HG02571 (cell line): ENCODE results near the gene FTL.
A peak's percentile ranks its signal among the peaks of the same experiment; 100 is the strongest.

Source experiments
- ATAC-seq: cut with Tn5 transposase; IDR thresholded peaks from one replicate; pipeline ENCODE4 v1.9.1; 2021; ENCODE audit warnings: mild to moderate bottlenecking, moderate library complexity; ENCODE audit not compliant: unreplicated experiment

Gene FTL

GRCh38 chr19:48945415-48945814 is 19.7 kb upstream of the FTL start:
- ATAC-seq, result no peak

GRCh38 chr19:48945817-48946216 is 19.3 kb upstream of the FTL start:
- ATAC-seq, result no peak

- no peak for ATAC-seq
Measured at GRCh38 chr19:48946463-48947257, 18.4 kb upstream of the FTL start.

DNA sequence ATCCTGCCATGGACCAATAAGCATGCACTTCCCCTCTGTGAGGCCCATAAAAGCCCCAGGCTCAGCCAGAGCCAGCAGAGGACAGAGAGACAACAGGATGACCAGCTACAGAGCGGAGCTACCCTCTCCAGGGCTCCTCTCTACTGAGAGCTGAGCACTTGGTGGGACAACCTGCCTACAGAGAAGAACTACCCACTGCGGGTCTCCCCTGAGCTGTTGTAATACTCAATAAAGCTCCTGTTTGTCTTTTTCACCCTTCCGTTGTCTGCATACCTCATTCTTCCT is 17.9 kb upstream of the FTL start:
- ATAC-seq, result no peak

- ATAC-seq, result no peak
Measured at GRCh38 chr19:48950159-48950558, 14.9 kb upstream of the FTL start.

DNA sequence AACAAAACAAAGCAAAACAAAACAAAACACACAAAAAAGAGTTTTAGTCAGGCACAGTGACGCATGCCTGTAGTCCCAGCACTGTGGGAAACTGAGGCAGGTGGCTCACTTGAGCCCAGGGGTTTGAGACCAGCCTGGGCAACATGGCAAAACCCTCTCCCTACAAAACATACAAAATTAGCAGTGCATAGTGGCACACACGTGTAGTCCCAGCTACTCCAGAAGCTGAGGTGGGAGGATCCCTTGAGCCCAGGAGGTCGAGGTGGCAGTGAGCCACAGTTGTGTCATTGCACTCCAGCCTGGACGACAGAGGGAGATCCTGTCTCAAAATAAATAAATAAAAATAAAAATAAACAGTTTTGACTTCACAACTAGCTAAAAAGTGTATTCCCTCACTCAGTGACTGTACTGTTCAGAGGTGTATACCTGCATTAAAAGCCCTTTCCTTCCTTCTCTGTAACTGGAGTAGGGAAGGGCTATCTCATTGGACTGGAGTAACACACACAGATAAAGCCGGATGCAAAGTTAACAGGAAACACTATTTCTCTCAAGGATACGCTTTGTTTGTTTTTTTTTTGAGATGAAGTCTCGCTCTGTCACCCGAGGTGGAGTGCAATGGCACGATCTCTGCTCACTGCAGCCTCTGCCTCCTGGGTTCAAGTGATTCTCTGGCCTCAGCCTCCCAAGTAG is 14.1 kb upstream of the FTL start:
- no peak for ATAC-seq

DNA sequence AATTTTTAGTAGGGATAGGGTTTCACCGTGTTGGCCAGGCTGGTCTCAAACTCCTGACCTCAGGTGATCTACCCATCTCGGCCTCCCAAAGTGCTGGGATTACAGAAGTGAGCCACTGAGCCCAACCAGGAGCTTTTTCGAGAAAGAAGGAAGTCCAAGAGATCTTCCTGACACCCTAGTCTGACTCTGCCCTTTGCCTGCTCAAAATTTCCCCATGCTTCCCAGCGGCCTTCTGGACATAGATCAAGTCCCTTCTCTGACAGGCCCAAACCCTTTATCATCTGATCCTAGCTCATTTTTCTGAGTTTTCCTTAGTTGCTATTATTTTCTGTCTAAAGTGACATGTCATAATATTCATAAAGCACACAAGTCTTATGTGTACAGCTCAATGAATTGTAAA is 12.0 kb upstream of the FTL start:
- ATAC-seq, result no peak

GRCh38 chr19:48953990-48954594 is 11.0 kb upstream of the FTL start:
- ATAC-seq, result peak; percentile 7

DNA sequence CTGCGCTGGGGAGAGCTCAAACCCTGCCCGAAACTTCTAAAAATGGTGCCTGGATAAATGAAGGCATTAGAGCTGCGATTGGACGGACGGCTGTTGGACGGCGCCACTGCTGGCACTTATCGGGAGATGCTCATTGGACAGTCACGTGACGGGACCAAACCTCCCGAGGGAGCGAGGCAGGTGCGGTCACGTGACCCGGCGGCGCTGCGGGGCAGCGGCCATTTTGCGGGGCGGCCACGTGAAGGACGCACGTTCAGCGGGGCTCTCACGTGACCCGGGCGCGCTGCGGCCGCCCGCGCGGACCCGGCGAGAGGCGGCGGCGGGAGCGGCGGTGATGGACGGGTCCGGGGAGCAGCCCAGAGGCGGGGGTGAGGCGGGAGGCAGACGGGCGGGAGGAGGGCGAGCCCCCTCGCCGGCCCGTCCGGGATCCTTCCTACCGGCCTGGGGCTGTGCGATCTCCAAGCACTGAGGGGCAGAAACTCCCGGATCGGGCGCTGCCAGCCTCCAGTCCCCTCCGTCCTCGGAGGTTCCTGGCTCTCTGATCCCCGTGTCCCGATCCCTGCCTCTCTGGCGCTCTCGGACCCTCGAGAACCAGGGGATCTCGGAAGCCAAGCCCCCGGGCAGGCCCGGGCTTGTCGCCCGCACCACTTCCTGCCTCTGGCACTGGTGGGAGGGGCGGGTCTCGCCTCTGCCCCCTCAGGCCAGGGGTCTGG is 10.4 kb upstream of the FTL start, which contains the start of gene BAX:
Gene BAX (plus strand): TSS at position 281 of the 713 bp plus-strand sequence. CDS start 54 bp downstream, at position 335.
- ATAC-seq, result peak; percentile 73

GRCh38 chr19:48955308-48955958 is 9.7 kb upstream of the FTL start:
- no peak for ATAC-seq

DNA sequence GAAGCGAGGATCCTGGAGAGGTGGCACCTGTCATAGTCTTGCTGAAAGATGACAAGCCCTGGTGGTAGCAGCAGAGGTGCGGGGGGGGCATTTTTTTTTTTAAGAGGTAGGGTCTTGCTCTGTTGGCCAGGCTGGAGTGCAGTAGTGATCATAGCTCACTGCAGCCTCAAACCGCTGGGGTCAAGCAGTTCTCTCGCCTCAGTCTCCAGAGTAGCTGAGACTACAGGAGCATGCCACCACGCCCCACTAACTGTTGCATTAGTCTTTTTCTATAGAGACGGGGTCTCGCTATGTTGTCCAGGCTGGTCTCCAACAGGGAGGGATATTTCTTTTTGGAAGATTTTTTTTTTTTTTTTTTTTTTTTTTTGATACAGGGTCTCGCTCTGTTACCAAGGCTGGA is 7.1 kb upstream of the FTL start:
- ATAC-seq, result no peak

DNA sequence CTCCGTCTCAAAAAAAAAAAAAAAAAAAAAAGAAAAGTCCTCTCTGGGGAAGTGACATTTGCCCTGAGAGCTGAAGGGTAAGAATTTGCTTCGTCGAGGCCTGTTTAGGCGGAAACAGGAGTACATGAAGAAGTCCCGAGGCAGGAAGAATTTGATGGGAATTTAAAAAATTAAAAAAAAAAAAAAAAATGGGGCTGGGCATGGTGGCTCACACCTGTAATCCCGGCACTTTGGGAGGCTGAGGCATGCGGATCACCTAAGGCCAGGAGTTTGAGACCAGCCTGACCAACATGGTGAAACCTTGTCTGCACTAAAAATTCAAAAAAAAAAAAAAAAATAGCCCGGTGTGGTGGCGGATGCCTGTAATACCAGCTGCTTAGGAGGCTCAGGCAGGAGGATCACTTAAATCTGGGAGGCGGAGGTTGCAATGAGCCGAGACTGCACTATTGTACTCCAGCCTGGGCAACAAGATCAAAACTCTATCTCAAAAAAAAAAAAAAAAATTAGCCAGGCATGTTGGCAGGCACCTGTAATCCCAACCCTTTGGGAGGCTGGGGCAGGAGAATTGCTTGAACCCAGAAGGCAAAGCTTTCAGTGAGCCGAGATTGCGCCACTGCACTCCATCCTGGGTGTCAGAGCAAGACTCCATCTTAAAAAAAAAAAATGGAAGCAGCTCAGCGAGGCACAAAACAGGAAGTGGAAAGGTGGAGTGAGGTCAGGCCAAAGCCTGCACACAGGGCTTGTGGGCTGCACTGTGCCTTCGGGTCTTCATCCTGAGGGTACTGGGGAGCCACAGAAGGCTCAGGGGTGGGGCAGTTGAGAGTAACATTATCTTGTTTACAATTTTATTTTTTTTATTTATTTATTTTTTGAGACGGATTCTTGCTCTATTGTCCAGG is 5.5 kb upstream of the FTL start:
- no peak for ATAC-seq

DNA sequence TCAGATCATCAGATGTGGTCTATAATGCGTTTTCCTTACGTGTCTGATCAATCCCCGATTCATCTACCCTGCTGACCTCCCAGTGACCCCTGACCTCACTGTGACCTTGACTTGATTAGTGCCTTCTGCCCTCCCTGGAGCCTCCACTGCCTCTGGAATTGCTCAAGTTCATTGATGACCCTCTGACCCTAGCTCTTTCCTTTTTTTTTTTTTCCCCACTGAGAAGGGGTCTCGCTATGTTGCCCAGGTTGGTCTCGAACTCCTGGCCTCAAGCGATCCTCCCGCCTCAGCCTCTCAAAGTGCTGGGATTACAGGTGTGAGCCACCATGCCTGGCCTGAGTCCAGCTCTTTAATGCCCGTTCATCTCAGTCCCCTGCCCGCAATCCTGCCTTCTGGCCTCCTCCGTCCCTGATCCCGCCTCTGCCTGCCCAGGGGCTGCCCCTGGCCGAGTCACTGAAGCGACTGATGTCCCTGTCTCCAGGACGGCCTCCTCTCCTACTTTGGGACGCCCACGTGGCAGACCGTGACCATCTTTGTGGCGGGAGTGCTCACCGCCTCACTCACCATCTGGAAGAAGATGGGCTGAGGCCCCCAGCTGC is 4.0 kb upstream of the FTL start:
- ATAC-seq, result no peak

- ATAC-seq, result no peak
Measured at GRCh38 chr19:48961673-48962028, 3.5 kb upstream of the FTL start.

DNA sequence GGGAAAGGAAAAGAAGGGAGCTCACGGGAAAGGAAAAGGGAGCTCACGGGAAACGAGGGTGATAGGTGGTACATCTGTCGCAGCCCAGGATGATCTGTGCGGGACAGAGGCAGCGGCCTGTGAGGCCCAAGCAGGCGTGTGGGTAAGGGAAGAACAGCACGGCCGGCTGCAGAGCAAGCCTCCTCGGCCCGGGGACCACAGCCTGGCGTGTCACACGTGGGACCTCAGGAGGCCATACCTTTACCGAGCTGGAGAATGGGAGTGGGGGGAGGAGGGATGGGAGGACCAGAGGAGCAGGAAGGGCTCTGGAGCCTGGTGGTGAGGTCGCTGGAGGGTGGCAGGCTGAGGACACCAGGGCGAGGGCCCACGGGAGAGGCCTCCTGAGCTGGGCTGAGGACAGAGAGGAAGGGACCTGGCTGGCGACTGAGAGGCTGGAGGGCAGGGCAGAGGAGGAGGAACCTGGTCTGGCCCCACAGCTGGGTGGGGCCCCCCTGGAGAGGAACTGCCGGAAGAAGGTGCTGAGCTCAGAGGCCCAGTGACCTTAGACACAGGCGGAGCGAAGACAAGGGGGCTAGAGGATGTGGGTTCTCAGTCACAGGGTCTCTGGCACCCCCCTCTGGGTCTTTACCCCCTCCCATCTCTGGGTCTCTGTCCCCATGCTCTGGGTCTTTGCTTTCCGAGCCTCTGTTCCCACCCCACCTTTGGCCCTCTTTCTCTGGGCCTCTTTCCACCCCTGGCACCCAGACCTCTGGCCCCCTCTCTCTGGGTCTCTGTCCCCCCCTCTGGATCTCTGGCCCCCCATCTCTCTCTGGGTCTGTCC is 2.9 kb upstream of the FTL start:
- ATAC-seq, result no peak

- ATAC-seq, result no peak
Measured at GRCh38 chr19:48962849-48963165, 2.3 kb upstream of the FTL start.

- ATAC-seq, result no peak
Measured at GRCh38 chr19:48963371-48964204, 1.5 kb upstream of the FTL start.
